ENCODE measurements around the gene ZNF581.
A peak's percentile ranks its signal among the peaks of the same experiment; 100 is the strongest.

Gene ZNF581

DNA sequence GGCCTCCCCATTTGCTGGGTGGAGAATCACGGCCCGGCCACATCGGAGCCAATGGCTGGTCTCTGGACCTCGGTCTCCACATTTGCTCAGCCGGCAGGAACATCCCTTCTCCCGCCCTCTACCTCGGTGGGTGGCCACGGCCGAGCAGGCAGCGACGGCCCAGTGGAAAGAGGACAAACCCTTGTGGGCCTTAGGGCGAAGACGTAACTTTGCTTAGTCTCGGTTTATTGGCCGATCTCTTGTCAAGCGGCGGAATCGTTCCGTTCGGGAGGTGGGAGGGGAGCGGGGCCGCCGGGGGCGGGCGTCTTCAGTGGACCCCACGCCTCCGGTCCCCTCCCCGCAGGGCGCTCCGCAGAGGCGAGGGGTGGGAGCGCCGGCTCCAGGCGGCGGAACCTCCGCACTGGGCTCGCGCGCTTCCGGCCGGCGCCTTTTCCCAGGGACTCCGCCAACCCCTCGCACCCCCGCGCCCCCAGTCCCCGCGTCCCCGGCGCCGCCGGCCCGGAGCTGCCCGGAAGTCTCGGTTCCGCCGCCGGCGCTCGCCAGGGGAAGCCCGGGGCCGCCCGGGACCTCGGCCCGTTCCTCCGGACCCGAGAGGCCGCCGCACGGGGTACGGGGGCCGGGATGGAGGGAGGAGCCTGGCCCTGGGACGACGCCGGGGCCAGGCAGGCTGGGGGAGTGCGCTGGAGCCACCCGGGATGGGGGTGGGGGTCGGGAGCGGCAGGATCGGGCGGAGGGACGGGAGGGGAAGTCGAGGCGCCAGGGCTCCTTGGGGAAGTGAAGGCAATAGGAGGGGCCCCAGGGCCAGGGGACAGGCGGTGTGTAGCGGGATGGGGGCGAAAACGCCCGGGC is 2.6 kb upstream of the ZNF581 start, which contains the start of gene ZNF580:
ZNF580 (plus strand) TSS at position 426 of the 849 bp plus-strand sequence. CDS start 1,507 bp downstream, outside the sequence.
- FAIRE-seq (no peak), DNase-seq (ENCODE audit: insufficient read length, low spot score) (peak; percentile 79)
- TF ChIP-seq, protein P1, sequence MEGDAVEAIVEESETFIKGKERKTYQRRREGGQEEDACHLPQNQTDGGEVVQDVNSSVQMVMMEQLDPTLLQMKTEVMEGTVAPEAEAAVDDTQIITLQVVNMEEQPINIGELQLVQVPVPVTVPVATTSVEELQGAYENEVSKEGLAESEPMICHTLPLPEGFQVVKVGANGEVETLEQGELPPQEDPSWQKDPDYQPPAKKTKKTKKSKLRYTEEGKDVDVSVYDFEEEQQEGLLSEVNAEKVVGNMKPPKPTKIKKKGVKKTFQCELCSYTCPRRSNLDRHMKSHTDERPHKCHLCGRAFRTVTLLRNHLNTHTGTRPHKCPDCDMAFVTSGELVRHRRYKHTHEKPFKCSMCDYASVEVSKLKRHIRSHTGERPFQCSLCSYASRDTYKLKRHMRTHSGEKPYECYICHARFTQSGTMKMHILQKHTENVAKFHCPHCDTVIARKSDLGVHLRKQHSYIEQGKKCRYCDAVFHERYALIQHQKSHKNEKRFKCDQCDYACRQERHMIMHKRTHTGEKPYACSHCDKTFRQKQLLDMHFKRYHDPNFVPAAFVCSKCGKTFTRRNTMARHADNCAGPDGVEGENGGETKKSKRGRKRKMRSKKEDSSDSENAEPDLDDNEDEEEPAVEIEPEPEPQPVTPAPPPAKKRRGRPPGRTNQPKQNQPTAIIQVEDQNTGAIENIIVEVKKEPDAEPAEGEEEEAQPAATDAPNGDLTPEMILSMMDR (IDR thresholded peaks at IDR 0.05; ENCODE audit: insufficient read depth, missing control alignments), result no peak

DNA sequence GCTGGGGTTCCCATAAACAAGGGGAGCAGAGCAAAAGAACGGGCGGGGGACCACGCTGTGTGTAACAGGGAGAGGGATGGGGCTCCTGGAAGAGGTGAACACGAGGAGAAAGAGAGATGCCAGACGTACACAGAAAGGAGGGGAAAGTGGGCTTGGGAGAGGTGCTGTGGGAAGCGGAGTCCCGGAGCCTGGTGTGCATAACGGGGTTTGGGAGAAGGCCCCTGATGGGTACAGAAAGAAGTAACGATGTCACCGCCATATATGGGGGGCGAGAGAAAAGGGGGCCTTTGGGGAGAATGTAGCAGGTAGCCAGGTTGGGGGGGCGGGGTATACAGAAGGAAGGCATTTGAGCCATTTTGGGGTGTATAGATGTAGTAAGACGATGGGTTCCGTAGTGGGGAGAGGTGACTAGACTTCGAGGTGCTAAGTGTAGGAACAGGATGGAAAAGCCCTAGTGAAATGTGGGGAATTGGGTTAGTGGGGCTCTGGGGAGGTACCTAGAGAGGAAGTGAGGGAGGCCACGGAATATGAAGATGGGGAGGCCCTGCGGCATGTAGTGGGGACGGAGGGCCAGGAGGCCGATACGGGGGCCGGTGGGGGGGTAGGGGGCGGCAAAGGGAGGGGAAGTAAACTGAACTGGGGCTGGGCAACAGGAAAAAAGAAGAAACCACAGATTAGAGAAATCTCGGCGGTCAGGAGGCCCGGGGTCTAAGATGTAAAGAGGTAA is 1.9 kb upstream of the ZNF581 start:
- TF ChIP-seq, protein P1 (IDR thresholded peaks at IDR 0.05; ENCODE audit: insufficient read depth, missing control alignments), result no peak
- FAIRE-seq, result no peak
- DNase-seq (ENCODE audit: insufficient read length, low spot score), result no peak

DNA sequence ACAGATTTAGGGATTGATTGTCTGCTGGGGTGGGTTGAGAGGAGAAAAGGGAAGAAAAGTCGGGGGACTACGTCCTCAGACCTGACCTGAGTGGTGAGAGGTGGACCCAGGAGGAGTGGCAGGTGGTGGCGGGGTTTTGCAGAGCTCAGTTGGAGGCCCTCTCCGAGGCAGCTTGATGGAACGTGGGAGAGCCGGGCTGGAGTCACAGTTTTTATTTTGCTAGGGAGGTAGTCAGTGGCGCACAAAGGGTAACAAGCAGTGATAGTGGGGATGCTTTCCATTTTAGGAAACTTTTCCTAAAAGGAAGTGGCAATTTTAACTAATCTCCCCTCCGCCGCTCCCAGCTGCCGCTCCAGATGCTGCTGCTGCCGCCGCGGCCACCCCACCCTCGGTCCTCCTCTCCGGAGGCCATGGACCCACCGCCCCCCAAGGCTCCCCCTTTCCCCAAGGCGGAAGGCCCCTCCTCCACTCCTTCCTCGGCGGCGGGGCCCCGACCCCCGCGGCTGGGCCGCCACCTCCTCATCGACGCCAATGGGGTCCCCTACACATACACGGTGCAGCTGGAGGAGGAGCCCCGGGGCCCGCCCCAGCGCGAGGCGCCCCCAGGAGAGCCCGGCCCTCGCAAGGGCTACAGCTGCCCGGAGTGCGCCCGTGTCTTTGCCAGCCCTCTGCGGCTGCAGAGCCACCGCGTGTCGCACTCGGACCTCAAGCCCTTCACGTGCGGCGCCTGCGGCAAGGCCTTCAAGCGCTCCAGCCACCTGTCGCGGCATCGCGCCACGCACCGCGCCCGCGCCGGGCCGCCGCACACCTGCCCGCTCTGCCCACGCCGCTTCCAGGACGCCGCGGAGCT is 1.1 kb upstream of the ZNF581 start:
- no peak for DNase-seq (ENCODE audit: insufficient read length, low spot score)

DNA sequence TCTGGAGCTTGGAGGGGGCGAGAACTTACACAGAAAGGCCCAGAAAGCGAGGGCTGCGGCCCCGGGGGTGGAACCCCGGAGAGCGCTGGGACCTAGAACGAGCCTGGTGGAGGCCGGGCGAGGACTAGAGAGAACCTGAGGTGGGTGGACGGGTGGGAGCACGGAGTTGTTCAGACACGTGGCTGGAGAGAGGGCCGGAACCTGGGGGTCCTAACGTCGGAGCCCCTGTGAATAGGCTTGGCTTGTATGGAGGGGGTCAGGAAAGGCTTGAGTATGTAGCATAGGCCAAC is 383 bp downstream of the ZNF581 start:
- TF ChIP-seq, protein P1 (IDR thresholded peaks at IDR 0.05; ENCODE audit: insufficient read depth, missing control alignments), result no peak
- FAIRE-seq, result no peak
- DNase-seq (ENCODE audit: insufficient read length, low spot score), result no peak

More for the DNA sequence above, 1.1 kb upstream of the ZNF581 start:
- FAIRE-seq, result no peak
- TF ChIP-seq, protein P1 (IDR thresholded peaks at IDR 0.05; ENCODE audit: insufficient read depth, missing control alignments), result no peak

DNA sequence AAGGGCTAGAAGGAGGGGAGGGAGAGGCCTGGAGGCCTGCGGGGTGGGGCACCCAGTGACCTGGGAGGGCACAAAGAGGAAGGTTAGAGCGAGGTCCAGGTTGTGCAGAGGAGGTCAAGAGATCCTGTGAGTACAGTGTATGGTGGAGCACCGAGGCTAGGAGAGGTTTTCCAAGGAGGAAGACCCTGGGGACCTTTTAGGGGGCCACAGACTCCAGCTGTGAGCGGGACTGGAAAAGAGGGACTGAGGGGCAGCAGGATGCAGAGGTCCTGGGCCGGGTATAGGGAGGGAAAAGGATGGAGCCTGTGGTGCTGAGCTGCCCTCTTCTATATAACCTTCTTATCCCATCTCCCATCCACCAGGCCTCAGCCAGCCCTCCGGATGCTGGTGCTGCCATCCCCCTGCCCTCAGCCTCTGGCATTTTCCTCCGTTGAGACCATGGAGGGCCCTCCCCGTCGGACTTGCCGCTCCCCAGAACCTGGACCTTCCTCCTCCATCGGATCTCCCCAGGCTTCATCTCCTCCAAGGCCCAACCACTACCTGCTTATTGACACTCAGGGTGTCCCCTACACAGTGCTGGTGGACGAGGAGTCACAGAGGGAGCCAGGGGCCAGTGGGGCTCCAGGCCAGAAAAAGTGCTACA is 863 bp downstream of the ZNF581 start:
- DNase-seq (ENCODE audit: insufficient read length, low spot score), result no peak
- TF ChIP-seq, protein P1 (IDR thresholded peaks at IDR 0.05; ENCODE audit: insufficient read depth, missing control alignments), result no peak
- no peak for FAIRE-seq

DNA sequence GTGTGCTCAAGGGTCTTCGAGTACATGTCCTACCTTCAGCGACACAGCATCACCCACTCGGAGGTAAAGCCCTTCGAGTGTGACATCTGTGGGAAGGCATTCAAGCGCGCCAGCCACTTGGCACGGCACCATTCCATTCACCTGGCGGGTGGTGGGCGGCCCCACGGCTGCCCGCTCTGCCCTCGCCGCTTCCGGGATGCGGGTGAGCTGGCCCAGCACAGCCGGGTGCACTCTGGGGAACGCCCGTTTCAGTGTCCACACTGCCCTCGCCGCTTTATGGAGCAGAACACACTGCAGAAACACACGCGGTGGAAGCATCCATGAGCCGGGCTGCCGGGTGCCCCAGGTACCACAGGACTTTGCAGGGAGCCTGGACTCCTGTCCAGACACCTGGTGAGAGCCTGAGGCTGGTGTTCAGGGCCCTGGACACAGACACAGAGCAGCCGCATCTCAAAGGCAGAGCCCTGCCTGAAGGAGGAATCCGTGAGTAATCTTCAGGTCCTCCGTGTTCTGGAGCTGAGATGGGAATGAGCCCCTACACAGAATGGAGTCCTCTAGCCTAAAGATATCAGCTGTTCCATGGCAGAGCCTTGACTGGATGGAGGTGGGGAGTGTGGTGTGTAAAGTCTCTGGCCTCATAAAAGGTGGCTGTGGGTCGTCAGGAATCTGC is 1.5 kb downstream of the ZNF581 start:
- TF ChIP-seq, protein P1 (IDR thresholded peaks at IDR 0.05; ENCODE audit: insufficient read depth, missing control alignments), result no peak
- DNase-seq (ENCODE audit: insufficient read length, low spot score) (no peak), FAIRE-seq (no peak)

Data from D721Med (cell line).